Measurements from ENCODE around the gene DAPL1. TPM values are rescaled to one million over a fixed set of nuclear protein-coding genes. Genes with fewer than 3 reads are reported as not detected.

Gene DAPL1
- total and polyA plus RNA-seq, 10 of the 15 experiments (the other 5 are each of a cell fraction or from before 2014, with no cell fraction given), result not detected

GRCh38 chr2:158805936-158806335, 10.8 kb downstream of the DAPL1 start:
- Histone ChIP-seq H3K4me3 (no peak overlapping the region), H3K4me1 (ENCODE audit: control insufficient read depth, insufficient read depth, low read length) (no peaks in the 10 kb centered on the region), H2AFZ (ENCODE audit: control insufficient read depth, low read depth, low read length) (no peak overlapping the region), H3K9ac (ENCODE audit: control insufficient read depth, insufficient read depth, low read length) (no peak overlapping the region), H3K36me3 (ENCODE audit: control insufficient read depth in 2 of 2, insufficient read depth in 2 of 2, low read length in 1 of 2) (no peaks in the 10 kb centered on the region), H3K9me3 (replicated peaks; ENCODE audit: control insufficient read depth, insufficient read depth, low read length) (no peaks in the 10 kb centered on the region), H3K27ac (ENCODE audit: control insufficient read depth, insufficient read depth) (no peak overlapping the region), H3K27me3 (replicated peaks in 1 of 2; ENCODE audit: control insufficient read depth in 2 of 2, insufficient read depth in 2 of 2, low read length in 1 of 2) (peaks cover 0 to 2% of the 10 kb centered on the region in 2 experiments; a peak in 1 of 4 replicates), H4K20me1 (ENCODE audit: control insufficient read depth, insufficient read depth) (no peaks in the 10 kb centered on the region), H3K79me2 (ENCODE audit: control insufficient read depth, insufficient read depth, low read length) (no peaks in the 10 kb centered on the region), H3K4me2 (ENCODE audit: control insufficient read depth, insufficient read depth) (no peak overlapping the region)
- in situ Hi-C loops (cut with MboI), result no loop called here
- intact Hi-C loops (cut with micrococcal nuclease; ENCODE audit: unreplicated experiment), result no loop called here
- ChIA-PET CTCF (no interaction called here), POLR2A (no interaction called here), RAD21 (ENCODE audit: unreplicated experiment) (no interaction called here), SMC1A (ENCODE audit: uncharacterized antibody, unreplicated experiment) (interaction anchor here (0.9 kb wide), 1 partner anchor 14 kb away, joined by 3 read pairs; no protein-coding TSS in a partner anchor)
- WGBS (ENCODE audit: insufficient coverage, insufficient replicate concordance, low lambda C conversion rate, missing lambda C conversion rate), result 4% methylated on average over 1 of the region's 1 CpG
- no peak for DNase-seq (ENCODE audit: low read depth, low spot score)
- BruUV-seq (replicated peaks), result no TSS peak
- TF ChIP-seq SREBF2 (IDR thresholded peaks at IDR 0.05; ENCODE audit: low read length) (no peak), MYC (IDR thresholded peaks at IDR 0.05; ENCODE audit: insufficient read depth, insufficient read length, insufficient replicate concordance, low read length, severe bottlenecking) (no peak), FOS (IDR thresholded peaks at IDR 0.05; ENCODE audit: borderline replicate concordance, extremely low read depth, insufficient read length) (no peak)
- no peak for FAIRE-seq
- no peak for ATAC-seq

- in situ Hi-C loops (cut with MboI) (no loop called here), intact Hi-C loops (cut with micrococcal nuclease; ENCODE audit: unreplicated experiment) (no loop called here)
- RAD21 ChIA-PET (ENCODE audit: unreplicated experiment), result no interaction called here
- Histone ChIP-seq H3K36me3 (ENCODE audit: control insufficient read depth in 2 of 2, insufficient read depth in 2 of 2, low read length in 1 of 2) (no peaks in the 10 kb centered on the region), H3K9me3 (replicated peaks; ENCODE audit: control insufficient read depth, insufficient read depth, low read length) (no peaks in the 10 kb centered on the region), H4K20me1 (ENCODE audit: control insufficient read depth, insufficient read depth) (no peaks in the 10 kb centered on the region), H3K4me2 (ENCODE audit: control insufficient read depth, insufficient read depth) (no peak overlapping the region), H3K4me1 (ENCODE audit: control insufficient read depth, insufficient read depth, low read length) (no peaks in the 10 kb centered on the region), H3K27me3 (replicated peaks in 1 of 2; ENCODE audit: control insufficient read depth in 2 of 2, insufficient read depth in 2 of 2, low read length in 1 of 2) (peaks cover 0 to 2% of the 10 kb centered on the region in 2 experiments; a peak in 1 of 4 replicates), H3K79me2 (ENCODE audit: control insufficient read depth, insufficient read depth, low read length) (no peaks in the 10 kb centered on the region), H2AFZ (ENCODE audit: control insufficient read depth, low read depth, low read length) (no peak overlapping the region), H3K9ac (ENCODE audit: control insufficient read depth, insufficient read depth, low read length) (no peak overlapping the region), H3K4me3 (no peak overlapping the region), H3K27ac (ENCODE audit: control insufficient read depth, insufficient read depth) (no peak overlapping the region)
- POLR2A ChIA-PET, result no interaction called here
- ATAC-seq, result no peak
- FAIRE-seq, result no peak
- 88% methylated on average over 4 of the region's 4 CpGs for WGBS (ENCODE audit: insufficient coverage, insufficient replicate concordance, low lambda C conversion rate, missing lambda C conversion rate)
- BruUV-seq (replicated peaks), result no TSS peak
- SMC1A ChIA-PET (ENCODE audit: uncharacterized antibody, unreplicated experiment), result no interaction called here
- DNase-seq (ENCODE audit: low read depth, low spot score), result no peak
- CTCF ChIA-PET, result no interaction called here
- TF ChIP-seq ATF7 (IDR thresholded peaks at IDR 0.05; ENCODE audit: low read depth), result no peak
- TF ChIP-seq NR2C2 (IDR thresholded peaks at IDR 0.05; ENCODE audit: borderline replicate concordance, control insufficient read depth, insufficient read length, low read depth), result no peak
Measured at GRCh38 chr2:158806941-158807340, 11.8 kb downstream of the DAPL1 start.

All from GM12878 (cell line).